Choroid plexus epithelial cell (primary cell): ENCODE results near the gene PHLDA3.

Source experiments
- DNase-seq: peaks from one replicate; pipeline ENCODE4 v3.0.0-alpha.2; 2010; ENCODE audit warnings: low read depth
- H3K4me3 ChIP-seq: 2 replicates; pipeline ENCODE4 v1.5.1; 2011; ENCODE audit warnings: low read depth, mild to moderate bottlenecking, control low read depth, low read length, moderate library complexity
- CTCF ChIP-seq: conservative IDR thresholded peaks from 2 replicates; pipeline ENCODE4 v1.5.1; 2011; ENCODE audit warnings: low read depth, mild to moderate bottlenecking, control low read depth, inconsistent platforms, low read length, moderate library complexity

Gene PHLDA3

GRCh38 chr1:201456499-201457309, 12.3 kb downstream of the PHLDA3 start:
- H3K4me3 ChIP-seq: no peak overlapping the region
- DNase-seq: peak; percentile 95
- TF ChIP-seq CTCF: no peak

GRCh38 chr1:201455098-201455497, 13.9 kb downstream of the PHLDA3 start:
- TF ChIP-seq CTCF: no peak
- no peak overlapping the region for H3K4me3 ChIP-seq

GRCh38 chr1:201454608-201455007, 14.4 kb downstream of the PHLDA3 start:
- no peak for TF ChIP-seq CTCF
- no peak for DNase-seq
- H3K4me3 ChIP-seq: no peak overlapping the region

More at GRCh38 chr1:201455098-201455497, 13.9 kb downstream of the PHLDA3 start:
- no peak for DNase-seq

- no peak for TF ChIP-seq CTCF
- DNase-seq: no peak
- no peak overlapping the region for H3K4me3 ChIP-seq
Observed at GRCh38 chr1:201452866-201453265, 16.1 kb downstream of the PHLDA3 start.

- no peak overlapping the region for H3K4me3 ChIP-seq
- TF ChIP-seq CTCF: no peak
- DNase-seq: peak; percentile 73
Observed at GRCh38 chr1:201450721-201451291, 18.2 kb downstream of the PHLDA3 start.

GRCh38 chr1:201448990-201449389, 20.0 kb downstream of the PHLDA3 start:
- no peak overlapping the region for H3K4me3 ChIP-seq

More at GRCh38 chr1:201448990-201449389, 20.0 kb downstream of the PHLDA3 start:
- DNase-seq: no peak
- TF ChIP-seq CTCF: no peak
